Coronary artery (tissue), 2 donors: ENCODE results near the gene CCBE1.

Experiments used
- DNase-seq: peaks from one replicate; pipeline ENCODE4 v3.0.0-alpha.2; 2017; ENCODE audit warnings: low spot score
- H3K27ac ChIP-seq, 2 donors: fragments of 200-600 bp; sonication (generic); one replicate each; pipeline ENCODE4 v1.5.1; 2016 to 2019
- H3K4me3 ChIP-seq: fragments of 200-600 bp; sonication (generic); 2 replicates; pipeline ENCODE4 v1.5.1; 2016; ENCODE audit warnings: mild to moderate bottlenecking, moderate library complexity
- CTCF ChIP-seq: fragments of 200-600 bp; sonication (generic); IDR thresholded peaks from one replicate; pipeline ENCODE4 v1.5.1; 2019; ENCODE audit warnings: antibody characterized with exemption

CCBE1 gene

GRCh38 chr18:59685501-59685900, 11.7 kb downstream of the CCBE1 start:
- no peak overlapping the region for H3K27ac ChIP-seq
- no peak for DNase-seq
- TF ChIP-seq CTCF, result no peak
- no peak overlapping the region for H3K4me3 ChIP-seq

- no peak overlapping the region for H3K27ac ChIP-seq
- no peak overlapping the region for H3K4me3 ChIP-seq
- DNase-seq, result no peak
- no peak for TF ChIP-seq CTCF
Measured at GRCh38 chr18:59684777-59685176, 12.4 kb downstream of the CCBE1 start.

GRCh38 chr18:59681521-59682004, 15.7 kb downstream of the CCBE1 start:
- DNase-seq, result no peak
- no peak for TF ChIP-seq CTCF
- Histone ChIP-seq H3K4me3 (no peak overlapping the region), H3K27ac (no peak overlapping the region)

GRCh38 chr18:59681051-59681450, 16.2 kb downstream of the CCBE1 start:
- no peak for DNase-seq
- TF ChIP-seq CTCF, result no peak
- Histone ChIP-seq H3K27ac (no peak overlapping the region), H3K4me3 (no peak overlapping the region)

GRCh38 chr18:59675346-59675745, 21.9 kb downstream of the CCBE1 start:
- no peak for TF ChIP-seq CTCF
- no peak for DNase-seq
- no peak overlapping the region for H3K4me3 ChIP-seq
- no peak overlapping the region for H3K27ac ChIP-seq

GRCh38 chr18:59674903-59675270, 22.3 kb downstream of the CCBE1 start:
- no peak for TF ChIP-seq CTCF
- H3K27ac ChIP-seq, result no peak overlapping the region
- DNase-seq, result no peak
- no peak overlapping the region for H3K4me3 ChIP-seq

- TF ChIP-seq CTCF, result no peak
- no peak overlapping the region for H3K27ac ChIP-seq
- DNase-seq, result no peak
- no peak overlapping the region for H3K4me3 ChIP-seq
Measured at GRCh38 chr18:59674186-59674902, 22.9 kb downstream of the CCBE1 start.
